Adrenal gland (tissue), 12 donors: ENCODE data around the gene CDH18. TPM values are rescaled to one million over a fixed set of nuclear protein-coding genes. Genes with fewer than 3 reads are reported as not detected.

Source experiments
- DNase-seq, 7 donors: peaks; one replicate each; pipeline ENCODE4 v3.0.0-alpha.2; 2019 to 2020
- H3K27ac ChIP-seq, 5 donors: fragments of 200-600 bp; sonication (generic) in 4 of 5; 1 replicate in 3 of 5; 2 replicates in 2 of 5; pipeline versions ENCODE4 v1.5.1 to v1.8.0; 2016 to 2020; ENCODE audit warnings: mild to moderate bottlenecking in 1 of 5
- H3K27me3 ChIP-seq: fragments of 200-600 bp; 2 replicates; pipeline ENCODE4 v1.8.0; 2021
- H3K36me3 ChIP-seq, 2 donors: fragments of 200-600 bp; replicated peaks in 1 of 2; 1 replicate in 1 of 2; 2 replicates in 1 of 2; pipeline versions ENCODE4 v1.5.1 to v1.8.0; 2018 to 2022
- H3K4me1 ChIP-seq, 2 donors: fragments of 200-600 bp; replicated peaks in 1 of 2; 1 replicate in 1 of 2; 2 replicates in 1 of 2; pipeline versions ENCODE4 v1.5.1 to v1.8.0; 2018 to 2021
- H3K4me3 ChIP-seq, 4 donors: fragments of 200-600 bp; sonication (generic) in 3 of 4; one replicate each; pipeline ENCODE4 v1.5.1; 2016 to 2018
- H3K9me3 ChIP-seq, 3 donors: fragments of 200-600 bp; sonication (generic) in 1 of 3; replicated peaks in 1 of 3; 1 replicate in 2 of 3; 2 replicates in 1 of 3; pipeline versions ENCODE4 v1.5.1 to v1.8.0; 2016 to 2021
- CTCF ChIP-seq, 6 experiments: fragments of 450-650 bp in 4 of 6; fragments of 200-600 bp in 2 of 6; sonication (generic) in 1 of 6; IDR thresholded peaks; 1 replicate in 5 of 6; 2 replicates in 1 of 6; pipeline versions ENCODE4 v1.5.1 to v1.8.0; 2016 to 2021; ENCODE audit warnings: antibody characterized with exemption in 6 of 6, mild to moderate bottlenecking in 2 of 6, moderate library complexity in 1 of 6
- POLR2A ChIP-seq, 2 donors: fragments of 450-650 bp; IDR thresholded peaks; one replicate each; pipeline ENCODE4 v1.6.1; 2017; ENCODE audit warnings: antibody characterized with exemption in 2 of 2, mild to moderate bottlenecking in 2 of 2, moderate library complexity in 1 of 2
- WGBS, 4 donors: extraction: QIAGEN DNeasy Blood & Tissue Kit in 2 of 4; methylation state at CpG; one replicate each; pipeline versions ENCODE4 v1.1.5 to v1.1.7; 2013 to 2017; 5-methylcytosine and 5-hydroxymethylcytosine counted together
- intact Hi-C, 2 donors: fragments of 100-400 bp; cut with DNase I; formaldehyde crosslinking; loops; one replicate each; pipeline versions ENCODE4 v1.14.1 to v1.15.0; 2022 to 2023
- polyA plus RNA-seq, 3 donors: library from polyadenylated mRNA; stranded (reverse); fragments of 200-250 nt in 2 of 3; fragments of 350-450 nt in 1 of 3; fragmentation: Illumina TruSeq in 1 of 3; extraction: RNeasy Lipid Tissue Mini Kit (QIAGEN cat#74804) in 1 of 3; gene quantifications; one replicate each; pipeline ENCODE4 v1.2.3, GENCODE V29; 2013 to 2014
- total RNA-seq, 9 donors: library from RNA; depleted of rRNA in 4 of 9; stranded (reverse); fragments of >200 nt in 4 of 9; fragments of 120-200 nt in 1 of 9; fragmentation: NEBNext Ultra II Directional in 1 of 9; extraction: Animal tissue kit (Norgen Biotek cat#: 25700) in 1 of 9; gene quantifications; one replicate each; pipeline versions ENCODE4 v1.1.0 to v1.2.4, GENCODE V29; 2013 to 2023
- donor health status: healthy with polysubstance abuse.
- donor health status: Bipolar disorder and iron deficiency.
- donor health status: DM: yes; HTN: yes; CAD: no.
- donor health status: DM: no; HTN: no; CAD: no.
- donor health status: DM: no; HTN: no; CAD: no.
- donor health status: DM: yes; HTN: yes; CAD: no.

Gene CDH18
- total and polyA plus RNA-seq, 12 donors = 0.23 to 9.0 (median 3.9) TPM; not detected in 4

- H3K27me3 ChIP-seq = no peaks in the 10 kb centered on the region
- intact Hi-C loops = no loop called here
- DNase-seq = no peak
- H3K4me1 ChIP-seq = no peaks in the 10 kb centered on the region
- TF ChIP-seq CTCF (IDR thresholded peaks at IDR 0.05) (no peak), POLR2A (IDR thresholded peaks at IDR 0.05) (no peak)
- H3K9me3 ChIP-seq = no peaks in the 10 kb centered on the region
- H3K27ac ChIP-seq = no peak overlapping the region
- no peaks in the 10 kb centered on the region for H3K36me3 ChIP-seq
- no peak overlapping the region for H3K4me3 ChIP-seq
Measured at GRCh38 chr5:20030125-20030524, 42.1 kb upstream of the CDH18 start.

- Histone ChIP-seq H3K9me3 (no peaks in the 10 kb centered on the region), H3K27me3 (no peaks in the 10 kb centered on the region), H3K4me3 (no peak overlapping the region), H3K36me3 (no peaks in the 10 kb centered on the region), H3K4me1 (no peaks in the 10 kb centered on the region), H3K27ac (no peak overlapping the region)
- no peak for TF ChIP-seq POLR2A (IDR thresholded peaks at IDR 0.05)
- no peak for TF ChIP-seq CTCF (IDR thresholded peaks at IDR 0.05)
- no peak for DNase-seq
- intact Hi-C loops = no loop called here
- WGBS, 4 donors = 42 to 54% (median 51%) methylated on average over 3 of the region's 3 CpGs
Measured at GRCh38 chr5:20029266-20029665, 41.3 kb upstream of the CDH18 start.

- DNase-seq = no peak
- TF ChIP-seq POLR2A (IDR thresholded peaks at IDR 0.05) (no peak), CTCF (IDR thresholded peaks at IDR 0.05) (no peak)
- Histone ChIP-seq H3K27me3 (no peaks in the 10 kb centered on the region), H3K4me3 (no peak overlapping the region), H3K36me3 (no peaks in the 10 kb centered on the region), H3K9me3 (no peaks in the 10 kb centered on the region), H3K27ac (no peak overlapping the region), H3K4me1 (no peaks in the 10 kb centered on the region)
- 79 to 83% (median 80%) methylated on average over 6 of the region's 6 CpGs for WGBS, 4 donors
- intact Hi-C loops = no loop called here
Measured at GRCh38 chr5:20028506-20028905, 40.5 kb upstream of the CDH18 start.

- WGBS, 4 donors = 82 to 100% (median 87%) methylated on average over 1 of the region's 1 CpG
- TF ChIP-seq CTCF (IDR thresholded peaks at IDR 0.05) (no peak), POLR2A (IDR thresholded peaks at IDR 0.05) (no peak)
- no peak for DNase-seq
- no peaks in the 10 kb centered on the region for H3K36me3 ChIP-seq
- no peak overlapping the region for H3K4me3 ChIP-seq
- intact Hi-C loops = no loop called here
- no peaks in the 10 kb centered on the region for H3K4me1 ChIP-seq
- peaks cover 0 to 9% (median 0%) of the 10 kb centered on the region in 3 donors for H3K9me3 ChIP-seq
- no peak overlapping the region for H3K27ac ChIP-seq
- H3K27me3 ChIP-seq = no peaks in the 10 kb centered on the region
Measured at GRCh38 chr5:20023686-20024180, 35.7 kb upstream of the CDH18 start.
